ENCODE measurements around the gene ISG15.
"Not testable (repeated sequence)": the region's sequence is repeated elsewhere in the genome, so short reads cannot be mapped to it uniquely, and the experiment has no call there.

The ISG15 gene

GRCh38 chr1:975365-975764 lies 37.9 kb upstream of the ISG15 start:
- no peak for DNase-seq (ENCODE audit: low read depth)

GRCh38 chr1:975896-976683 lies 37.2 kb upstream of the ISG15 start:
- no peak for DNase-seq (ENCODE audit: low read depth)

GRCh38 chr1:976791-977190 lies 36.5 kb upstream of the ISG15 start:
- not testable (repeated sequence) for DNase-seq (ENCODE audit: low read depth)

GRCh38 chr1:978069-978834 lies 35.0 kb upstream of the ISG15 start:
- DNase-seq (ENCODE audit: low read depth), result no peak

GRCh38 chr1:978835-979743 lies 34.2 kb upstream of the ISG15 start:
- no peak for DNase-seq (ENCODE audit: low read depth)

GRCh38 chr1:979744-980072 lies 33.6 kb upstream of the ISG15 start:
- no peak for DNase-seq (ENCODE audit: low read depth)

GRCh38 chr1:980137-980571 lies 33.1 kb upstream of the ISG15 start:
- DNase-seq (ENCODE audit: low read depth), result no peak

- no peak for DNase-seq (ENCODE audit: low read depth)
Observed at GRCh38 chr1:980602-981395, 32.5 kb upstream of the ISG15 start.

GRCh38 chr1:981491-981954 lies 31.8 kb upstream of the ISG15 start:
- DNase-seq (ENCODE audit: low read depth), result no peak

GRCh38 chr1:981955-982558 lies 31.2 kb upstream of the ISG15 start, which contains the start of gene PERM1:
PERM1 (minus strand) TSS chr1:982093; CDS start chr1:981029, 1,064 bp downstream.
- no peak for DNase-seq (ENCODE audit: low read depth)

- DNase-seq (ENCODE audit: low read depth), result no peak
Observed at GRCh38 chr1:982765-983436, 30.4 kb upstream of the ISG15 start.

GRCh38 chr1:983798-984475 lies 29.4 kb upstream of the ISG15 start:
- DNase-seq (ENCODE audit: low read depth), result no peak

GRCh38 chr1:984476-984814 lies 28.9 kb upstream of the ISG15 start:
- no peak for DNase-seq (ENCODE audit: low read depth)

- DNase-seq (ENCODE audit: low read depth), result no peak
Observed at GRCh38 chr1:985126-985525, 28.2 kb upstream of the ISG15 start.

- not testable (repeated sequence) for DNase-seq (ENCODE audit: low read depth)
Observed at GRCh38 chr1:988061-988460, 25.2 kb upstream of the ISG15 start.

- DNase-seq (ENCODE audit: low read depth), result not testable (repeated sequence)
Observed at GRCh38 chr1:991275-991674, 22.0 kb upstream of the ISG15 start.

GRCh38 chr1:991895-992294 lies 21.4 kb upstream of the ISG15 start:
- DNase-seq (ENCODE audit: low read depth), result no peak

- no peak for DNase-seq (ENCODE audit: low read depth)
Observed at GRCh38 chr1:992362-992761, 20.9 kb upstream of the ISG15 start.

- no peak for DNase-seq (ENCODE audit: low read depth)
Observed at GRCh38 chr1:993379-993995, 19.8 kb upstream of the ISG15 start.

Measured in CMK (cell line).